H1 (cell line): ENCODE results near the gene CSNK2A3.

Experiments
- EP300 ChIP-seq, 2 experiments: IDR thresholded peaks; 1 replicate in 1 of 2; 2 replicates in 1 of 2; pipeline ENCODE4 v1.6.1; 2011 to 2012; ENCODE audit warnings: low read depth in 2 of 2, low read length in 2 of 2, mild to moderate bottlenecking in 2 of 2, borderline replicate concordance in 1 of 2, inconsistent platforms in 1 of 2, moderate library complexity in 1 of 2
- JUN ChIP-seq: IDR thresholded peaks from 2 replicates; pipeline ENCODE4 v1.6.1; 2011; ENCODE audit warnings: low read depth, mild to moderate bottlenecking, improper control_type of control experiment, low read length
- MAFK ChIP-seq: IDR thresholded peaks from 2 replicates; pipeline ENCODE4 v1.6.1; 2012; ENCODE audit warnings: low read depth, mild to moderate bottlenecking, improper control_type of control experiment, low read length
- TF ChIP-seq, protein P1 (sequence below), 3 experiments: IDR thresholded peaks; 1 replicate in 2 of 3; 2 replicates in 1 of 3; pipeline versions ENCODE4 v1.5.1 to v1.6.1; 2011; ENCODE audit warnings: low read length in 3 of 3, mild to moderate bottlenecking in 3 of 3, inconsistent platforms in 2 of 3, low read depth in 1 of 3, moderate library complexity in 1 of 3; ENCODE audit not compliant: insufficient read depth in 1 of 3; ENCODE audit errors: control extremely low read depth in 1 of 3

DNA sequence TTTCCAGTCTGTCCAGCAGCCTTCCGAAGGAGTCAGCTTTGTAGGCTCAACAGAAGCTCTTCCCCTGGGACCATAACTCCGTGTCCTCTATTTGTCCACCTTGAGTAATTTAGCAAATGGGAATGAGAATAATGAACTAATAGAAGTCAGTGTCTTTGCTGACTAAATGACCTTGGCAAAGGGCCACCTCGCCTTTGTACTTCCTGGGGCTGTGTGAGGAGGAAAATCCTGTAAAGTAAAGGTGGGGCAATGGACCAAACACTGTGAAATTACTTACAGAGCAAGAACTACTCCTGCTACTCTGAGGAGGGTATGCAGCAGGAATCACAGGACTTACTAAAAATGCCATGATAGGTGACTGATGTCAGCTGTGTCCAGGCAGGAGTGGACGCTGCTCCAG is 36.2 kb upstream of the CSNK2A3 start:
- no peak for TF ChIP-seq EP300 (IDR thresholded peaks at IDR 0.05; ENCODE audit: borderline replicate concordance in 1 of 2, low read depth in 2 of 2, low read length in 2 of 2)
- TF ChIP-seq, protein P1, sequence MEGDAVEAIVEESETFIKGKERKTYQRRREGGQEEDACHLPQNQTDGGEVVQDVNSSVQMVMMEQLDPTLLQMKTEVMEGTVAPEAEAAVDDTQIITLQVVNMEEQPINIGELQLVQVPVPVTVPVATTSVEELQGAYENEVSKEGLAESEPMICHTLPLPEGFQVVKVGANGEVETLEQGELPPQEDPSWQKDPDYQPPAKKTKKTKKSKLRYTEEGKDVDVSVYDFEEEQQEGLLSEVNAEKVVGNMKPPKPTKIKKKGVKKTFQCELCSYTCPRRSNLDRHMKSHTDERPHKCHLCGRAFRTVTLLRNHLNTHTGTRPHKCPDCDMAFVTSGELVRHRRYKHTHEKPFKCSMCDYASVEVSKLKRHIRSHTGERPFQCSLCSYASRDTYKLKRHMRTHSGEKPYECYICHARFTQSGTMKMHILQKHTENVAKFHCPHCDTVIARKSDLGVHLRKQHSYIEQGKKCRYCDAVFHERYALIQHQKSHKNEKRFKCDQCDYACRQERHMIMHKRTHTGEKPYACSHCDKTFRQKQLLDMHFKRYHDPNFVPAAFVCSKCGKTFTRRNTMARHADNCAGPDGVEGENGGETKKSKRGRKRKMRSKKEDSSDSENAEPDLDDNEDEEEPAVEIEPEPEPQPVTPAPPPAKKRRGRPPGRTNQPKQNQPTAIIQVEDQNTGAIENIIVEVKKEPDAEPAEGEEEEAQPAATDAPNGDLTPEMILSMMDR (IDR thresholded peaks at IDR 0.05; ENCODE audit: control extremely low read depth in 1 of 3, insufficient read depth in 1 of 3, low read depth in 1 of 3, low read length in 3 of 3) = no peak
- no peak for TF ChIP-seq MAFK
- no peak for TF ChIP-seq JUN
